Thyroid gland (tissue), 4 donors: ENCODE results near the gene GRIN2A. TPM values are rescaled to one million over a fixed set of nuclear protein-coding genes. Genes with fewer than 3 reads are reported as not detected.
A peak's percentile ranks its signal among the peaks of the same experiment; 100 is the strongest.

Experiments
- DNase-seq, 2 donors: peaks; one replicate each; pipeline ENCODE4 v3.0.0-alpha.2; 2019
- H3K27ac ChIP-seq, 3 donors: fragments of 200-600 bp; sonication (generic); 1 replicate in 2 of 3; 2 replicates in 1 of 3; pipeline ENCODE4 v1.5.1; 2016 to 2019; ENCODE audit warnings: mild to moderate bottlenecking in 1 of 3, moderate library complexity in 1 of 3
- H3K27me3 ChIP-seq: fragments of 200-600 bp; sonication (generic); one replicate; pipeline ENCODE4 v1.5.1; 2019
- H3K36me3 ChIP-seq, 2 donors: fragments of 200-600 bp; sonication (generic); one replicate each; pipeline ENCODE4 v1.5.1; 2016 to 2019
- H3K4me1 ChIP-seq, 2 donors: fragments of 200-600 bp; sonication (generic); one replicate each; pipeline ENCODE4 v1.5.1; 2017 to 2019
- H3K4me3 ChIP-seq, 3 donors: fragments of 200-600 bp; sonication (generic); replicated peaks in 1 of 3; 1 replicate in 2 of 3; 2 replicates in 1 of 3; pipeline ENCODE4 v1.5.1; 2016; ENCODE audit warnings: mild to moderate bottlenecking in 1 of 3
- H3K9me3 ChIP-seq: fragments of 200-600 bp; sonication (generic); one replicate; pipeline ENCODE4 v1.5.1; 2017
- POLR2A ChIP-seq, 2 donors: fragments of 450-650 bp; IDR thresholded peaks; one replicate each; pipeline ENCODE4 v1.6.1; 2017; ENCODE audit warnings: antibody characterized with exemption in 2 of 2, mild to moderate bottlenecking in 2 of 2, moderate library complexity in 1 of 2
- WGBS, 2 donors: methylation state at CpG; one replicate each; pipeline ENCODE4 v1.1.5; 2017; 5-methylcytosine and 5-hydroxymethylcytosine counted together
- intact Hi-C: fragments of 100-400 bp; cut with DNase I; formaldehyde crosslinking; loops from one replicate; pipeline ENCODE4 v1.15.1; 2023
- total RNA-seq, 4 donors: library from RNA; depleted of rRNA; stranded (reverse); fragments of >200 nt; gene quantifications; one replicate each; pipeline ENCODE4 v1.2.3, GENCODE V29; 2016
- TF ChIP-seq, protein P1 (sequence below), 6 experiments: fragments of 200-600 bp in 3 of 6; fragments of 450-650 bp in 3 of 6; sonication (generic) in 3 of 6; IDR thresholded peaks; one replicate each; pipeline ENCODE4 v1.5.1; 2016 to 2019; ENCODE audit warnings: antibody characterized with exemption in 6 of 6, mild to moderate bottlenecking in 2 of 6, inconsistent platforms in 1 of 6, moderate library complexity in 1 of 6

The GRIN2A gene
- total RNA-seq, 4 donors from 2014 or later = 0.11 to 1.3 (median 0.53) TPM

DNA sequence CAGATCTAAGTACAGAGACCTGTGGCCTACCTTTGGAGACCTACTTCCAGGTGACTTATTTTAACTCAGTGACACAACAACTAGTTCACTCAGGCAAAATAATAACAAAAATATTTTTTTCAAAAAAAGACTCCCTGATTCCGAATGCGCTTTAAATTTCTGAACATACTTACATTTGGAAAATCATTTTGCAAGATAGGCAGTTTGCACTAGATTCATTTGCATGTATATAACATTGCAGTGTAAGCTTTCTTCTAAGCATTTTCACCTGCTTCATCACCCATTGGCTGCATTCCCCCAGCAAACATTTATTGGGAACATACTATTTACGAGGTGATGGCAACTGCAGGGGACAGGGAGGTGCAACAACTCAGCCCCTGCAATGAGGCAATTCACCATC is 166.8 kb downstream of the GRIN2A start:
- Histone ChIP-seq H3K4me3 (no peak overlapping the region), H3K4me1 (no peaks in the 10 kb centered on the region), H3K27ac (no peak overlapping the region), H3K9me3 (no peaks in the 10 kb centered on the region), H3K36me3 (no peaks in the 10 kb centered on the region), H3K27me3 (no peaks in the 10 kb centered on the region)
- DNase-seq = no peak
- 90 to 97% methylated on average over 3 of the region's 3 CpGs for WGBS, 2 donors
- intact Hi-C loops = no loop called here
- no peak for TF ChIP-seq POLR2A (IDR thresholded peaks at IDR 0.05)
- TF ChIP-seq, protein P1, sequence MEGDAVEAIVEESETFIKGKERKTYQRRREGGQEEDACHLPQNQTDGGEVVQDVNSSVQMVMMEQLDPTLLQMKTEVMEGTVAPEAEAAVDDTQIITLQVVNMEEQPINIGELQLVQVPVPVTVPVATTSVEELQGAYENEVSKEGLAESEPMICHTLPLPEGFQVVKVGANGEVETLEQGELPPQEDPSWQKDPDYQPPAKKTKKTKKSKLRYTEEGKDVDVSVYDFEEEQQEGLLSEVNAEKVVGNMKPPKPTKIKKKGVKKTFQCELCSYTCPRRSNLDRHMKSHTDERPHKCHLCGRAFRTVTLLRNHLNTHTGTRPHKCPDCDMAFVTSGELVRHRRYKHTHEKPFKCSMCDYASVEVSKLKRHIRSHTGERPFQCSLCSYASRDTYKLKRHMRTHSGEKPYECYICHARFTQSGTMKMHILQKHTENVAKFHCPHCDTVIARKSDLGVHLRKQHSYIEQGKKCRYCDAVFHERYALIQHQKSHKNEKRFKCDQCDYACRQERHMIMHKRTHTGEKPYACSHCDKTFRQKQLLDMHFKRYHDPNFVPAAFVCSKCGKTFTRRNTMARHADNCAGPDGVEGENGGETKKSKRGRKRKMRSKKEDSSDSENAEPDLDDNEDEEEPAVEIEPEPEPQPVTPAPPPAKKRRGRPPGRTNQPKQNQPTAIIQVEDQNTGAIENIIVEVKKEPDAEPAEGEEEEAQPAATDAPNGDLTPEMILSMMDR (IDR thresholded peaks at IDR 0.05) = no peak

DNA sequence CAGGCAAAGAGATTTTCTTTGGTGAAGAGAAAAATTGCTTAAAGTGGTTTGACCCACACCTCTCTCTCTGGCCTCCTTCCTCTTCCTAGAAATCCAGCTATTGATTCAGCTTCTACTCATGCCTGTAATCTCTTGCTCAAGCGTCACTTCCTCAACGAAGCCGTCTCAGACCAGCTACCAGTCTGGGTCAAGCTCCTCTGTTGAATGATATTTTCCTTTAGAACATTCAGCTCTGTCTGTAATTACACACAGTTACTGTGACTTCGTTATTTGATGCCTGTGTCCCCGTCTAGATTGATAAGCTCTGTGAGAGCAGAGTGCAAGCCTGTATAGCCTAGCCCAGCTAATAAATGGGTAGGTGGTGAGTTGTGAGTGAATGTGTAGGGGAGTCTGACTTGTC is 168.5 kb downstream of the GRIN2A start:
- intact Hi-C loops = no loop called here
- H3K9me3 ChIP-seq = no peaks in the 10 kb centered on the region
- no peak overlapping the region for H3K4me3 ChIP-seq

DNA sequence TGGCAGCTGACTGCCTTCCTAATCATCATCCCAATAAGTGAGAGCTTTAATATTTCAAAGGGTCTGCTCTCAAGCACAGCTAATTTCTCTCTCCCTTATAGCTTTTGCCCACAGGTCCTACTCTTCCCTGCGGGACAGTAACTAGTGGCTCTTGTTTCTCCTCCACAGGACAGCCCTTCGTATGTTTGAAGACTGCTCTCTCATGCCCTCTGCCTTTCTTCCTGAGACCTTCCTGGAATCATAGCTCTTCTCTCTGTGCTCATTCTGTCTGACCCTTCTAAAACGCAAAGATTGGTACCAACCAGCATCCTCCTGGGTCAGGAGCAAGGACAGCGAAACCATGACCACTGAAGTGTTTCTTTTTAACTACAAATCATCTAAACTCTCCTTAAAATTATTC is 168.9 kb downstream of the GRIN2A start:
- peaks cover 0 to 7% of the 10 kb centered on the region in 2 donors for H3K4me1 ChIP-seq
- H3K27me3 ChIP-seq = no peaks in the 10 kb centered on the region
- H3K4me3 ChIP-seq = no peak overlapping the region
- whole genome bisulfite sequencing, 2 donors = 67 to 68% methylated on average over 4 of the region's 4 CpGs
- no peak for DNase-seq
- TF ChIP-seq, protein P1 (IDR thresholded peaks at IDR 0.05) = no peak
- TF ChIP-seq POLR2A (IDR thresholded peaks at IDR 0.05) = no peak
- no peaks in the 10 kb centered on the region for H3K9me3 ChIP-seq
- intact Hi-C loops = no loop called here
- no peaks in the 10 kb centered on the region for H3K36me3 ChIP-seq
- H3K27ac ChIP-seq = no peak overlapping the region

More for the DNA sequence above, 168.5 kb downstream of the GRIN2A start:
- H3K36me3 ChIP-seq = no peaks in the 10 kb centered on the region
- no peak for TF ChIP-seq POLR2A (IDR thresholded peaks at IDR 0.05)
- TF ChIP-seq, protein P1 (IDR thresholded peaks at IDR 0.05) = no peak
- no peak overlapping the region for H3K27ac ChIP-seq
- H3K27me3 ChIP-seq = no peaks in the 10 kb centered on the region
- no peak for DNase-seq
- WGBS, 2 donors = 56 to 65% methylated on average over 5 of the region's 5 CpGs
- H3K4me1 ChIP-seq = peaks cover 0 to 7% of the 10 kb centered on the region in 2 donors

DNA sequence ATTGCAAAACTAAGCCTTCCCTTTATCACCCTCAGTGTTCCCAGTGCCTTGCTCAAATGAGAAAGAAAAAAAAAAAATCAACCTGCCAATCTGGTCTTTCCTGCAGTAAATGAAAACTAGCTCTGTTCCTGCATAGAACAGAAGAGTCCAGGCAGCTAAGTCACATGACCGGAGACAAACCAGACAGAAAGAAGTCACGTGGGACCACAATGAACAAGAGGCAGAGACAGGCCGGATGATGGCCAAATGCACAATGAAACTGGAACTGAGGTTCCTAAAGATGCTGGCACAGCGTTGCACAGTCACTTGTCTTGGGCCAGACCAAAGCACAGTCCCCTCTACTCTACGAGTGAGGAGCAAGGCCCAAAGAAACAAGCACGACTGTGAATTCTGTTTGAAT is 172.5 kb downstream of the GRIN2A start:
- DNase-seq = peak; percentile 19 to 36
- Histone ChIP-seq H3K4me1 (peaks cover 0 to 7% of the 10 kb centered on the region in 2 donors), H3K27ac (no peak overlapping the region), H3K27me3 (no peaks in the 10 kb centered on the region), H3K9me3 (no peaks in the 10 kb centered on the region), H3K36me3 (no peaks in the 10 kb centered on the region), H3K4me3 (no peak overlapping the region)
- whole genome bisulfite sequencing, 2 donors = 51 to 57% methylated on average over 6 of the region's 6 CpGs
- no peak for TF ChIP-seq POLR2A (IDR thresholded peaks at IDR 0.05)
- TF ChIP-seq, protein P1 (IDR thresholded peaks at IDR 0.05) = no peak
- intact Hi-C loops = no loop called here

DNA sequence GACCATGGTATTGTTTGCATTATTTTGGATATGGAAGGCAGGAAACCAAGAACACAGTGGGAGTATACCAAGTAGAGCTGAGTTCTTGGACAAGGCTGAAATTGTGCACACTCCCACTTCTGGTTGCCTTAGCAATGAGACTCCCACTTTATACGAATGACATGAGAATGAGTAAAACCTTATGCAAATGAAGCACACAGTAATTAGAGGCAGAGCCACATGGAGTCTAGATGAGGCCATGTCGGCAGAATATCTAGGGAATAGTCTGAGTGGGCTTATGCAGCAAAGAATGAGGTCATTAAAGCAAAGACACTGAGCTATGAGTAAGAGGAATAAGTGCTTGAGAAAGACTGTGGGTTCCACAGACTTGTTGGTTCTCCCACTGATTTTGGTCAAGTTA is 178.7 kb downstream of the GRIN2A start:
- no peak overlapping the region for H3K27ac ChIP-seq
- TF ChIP-seq, protein P1 (IDR thresholded peaks at IDR 0.05) = no peak
- TF ChIP-seq POLR2A (IDR thresholded peaks at IDR 0.05) = no peak
- 66 to 72% methylated on average over 2 of the region's 2 CpGs for WGBS, 2 donors
- H3K4me1 ChIP-seq = no peaks in the 10 kb centered on the region
- intact Hi-C loops = no loop called here
- H3K4me3 ChIP-seq = no peak overlapping the region
- no peaks in the 10 kb centered on the region for H3K9me3 ChIP-seq
- no peaks in the 10 kb centered on the region for H3K36me3 ChIP-seq
- DNase-seq = no peak
- H3K27me3 ChIP-seq = no peaks in the 10 kb centered on the region
